Caco-2 (cell line): ENCODE data around the gene MAGI1. TPM values are rescaled to one million over a fixed set of nuclear protein-coding genes. Genes with fewer than 3 reads are reported as not detected.

Experiments used
- BruUV-seq: library from RNA; stranded (reverse); fragments of 400-500 nt; replicated peaks from 2 replicates; lab custom pipeline; 2021; lab: Mats Ljungman, UMichigan
- CTCF ChIA-PET: fragments of 300-600 bp; sonication (Branson Sonifier 250); formaldehyde crosslinking; loops from one replicate; lab custom pipeline; 2022; ENCODE audit warnings: antibody characterized with exemption; lab: Charles Lee
- POLR2A ChIA-PET: fragments of 300-600 bp; sonication (Branson Sonifier 250); formaldehyde crosslinking; loops from one replicate; lab custom pipeline; 2022; ENCODE audit warnings: antibody characterized with exemption; lab: Charles Lee
- DNase-seq, 2 experiments: peaks; one replicate each; pipeline versions ENCODE4 v3.0.0 to v3.0.0-alpha.2; 2020 to 2022
- H3K27me3 ChIP-seq: replicated peaks from 2 replicates; pipeline ENCODE4 v1.6.0; 2011; ENCODE audit warnings: low read length; ENCODE audit not compliant: control insufficient read depth, insufficient read depth
- H3K36me3 ChIP-seq: 2 replicates; pipeline ENCODE4 v1.5.1; 2011; ENCODE audit warnings: low read length; ENCODE audit not compliant: control insufficient read depth, insufficient read depth
- H3K4me1 ChIP-seq: fragments of 250-450 bp; sonication (Bioruptor Pico); 2 replicates; pipeline ENCODE4 v1.5.1; 2020; ENCODE audit warnings: mild to moderate bottlenecking
- H3K4me3 ChIP-seq: 2 replicates; pipeline ENCODE4 v1.5.1; 2011; ENCODE audit warnings: low read depth, mild to moderate bottlenecking, control low read depth, low read length
- H3K9me3 ChIP-seq: fragments of 250-450 bp; sonication (Bioruptor Pico); 2 replicates; pipeline ENCODE4 v1.5.1; 2020; ENCODE audit warnings: mild to moderate bottlenecking, moderate library complexity
- H3K27ac Mint-ChIP-seq: one replicate; pipeline ENCODE4 v1.8.0; 2022; ENCODE audit warnings: mixed read lengths; ENCODE audit not compliant: unreplicated experiment
- H3K27me3 Mint-ChIP-seq: one replicate; pipeline ENCODE4 v1.8.0; 2022; ENCODE audit warnings: mixed read lengths; ENCODE audit not compliant: insufficient read depth, unreplicated experiment
- H3K36me3 Mint-ChIP-seq: one replicate; pipeline ENCODE4 v1.8.0; 2022; ENCODE audit warnings: mild to moderate bottlenecking, mixed read lengths; ENCODE audit not compliant: insufficient read depth, unreplicated experiment
- H3K4me1 Mint-ChIP-seq: one replicate; pipeline ENCODE4 v1.8.0; 2022; ENCODE audit warnings: low read depth, mixed read lengths; ENCODE audit not compliant: unreplicated experiment
- H3K4me3 Mint-ChIP-seq: one replicate; pipeline ENCODE4 v1.8.0; 2022; ENCODE audit warnings: mild to moderate bottlenecking, moderate library complexity, mixed read lengths; ENCODE audit not compliant: unreplicated experiment
- H3K9me3 Mint-ChIP-seq: one replicate; pipeline ENCODE4 v1.8.0; 2022; ENCODE audit warnings: mixed read lengths; ENCODE audit not compliant: unreplicated experiment
- intact Hi-C: fragments of 100-400 bp; cut with micrococcal nuclease; formaldehyde crosslinking; loops from one replicate; pipeline ENCODE4 v1.10.0; 2022; ENCODE audit not compliant: unreplicated experiment
- total RNA-seq: library from RNA; stranded (reverse); gene quantifications from 2 replicates; pipeline ENCODE4 v1.2.3, GENCODE V29; 2022
- TF ChIP-seq, protein P1 (sequence below), 2 experiments: fragments of 200-600 bp in 1 of 2; IDR thresholded peaks; 1 replicate in 1 of 2; 2 replicates in 1 of 2; pipeline versions ENCODE4 v1.5.1 to v1.8.0; 2011 to 2022; ENCODE audit warnings: antibody characterized with exemption in 1 of 2, control low read depth in 1 of 2, inconsistent platforms in 1 of 2, low read depth in 1 of 2, low read length in 1 of 2, mild to moderate bottlenecking in 1 of 2, moderate library complexity in 1 of 2; ENCODE audit not compliant: insufficient read depth in 1 of 2, severe bottlenecking in 1 of 2, unreplicated experiment in 1 of 2

Gene MAGI1
- total RNA-seq, 1 experiment from 2014 or later: 64.9 TPM

- Histone ChIP-seq H3K36me3 (no peaks in the 10 kb centered on the region), H3K27me3 (no peaks in the 10 kb centered on the region), H3K4me3 (no peak overlapping the region), H3K4me1 (peaks cover 11% of the 10 kb centered on the region; the same call in 1 of the 2 replicates), H3K9me3 (no peaks in the 10 kb centered on the region)
- Mint-ChIP-seq H3K9me3 (no peaks in the 10 kb centered on the region), H3K27ac (no peak overlapping the region), H3K36me3 (peaks cover 6% of the 10 kb centered on the region), H3K4me3 (no peak overlapping the region), H3K27me3 (no peaks in the 10 kb centered on the region), H3K4me1 (peaks cover 28% of the 10 kb centered on the region)
- no peak for DNase-seq
- ChIA-PET CTCF (no interaction called here), POLR2A (no interaction called here)
- intact Hi-C loops: no loop called here
- TF ChIP-seq, protein P1, sequence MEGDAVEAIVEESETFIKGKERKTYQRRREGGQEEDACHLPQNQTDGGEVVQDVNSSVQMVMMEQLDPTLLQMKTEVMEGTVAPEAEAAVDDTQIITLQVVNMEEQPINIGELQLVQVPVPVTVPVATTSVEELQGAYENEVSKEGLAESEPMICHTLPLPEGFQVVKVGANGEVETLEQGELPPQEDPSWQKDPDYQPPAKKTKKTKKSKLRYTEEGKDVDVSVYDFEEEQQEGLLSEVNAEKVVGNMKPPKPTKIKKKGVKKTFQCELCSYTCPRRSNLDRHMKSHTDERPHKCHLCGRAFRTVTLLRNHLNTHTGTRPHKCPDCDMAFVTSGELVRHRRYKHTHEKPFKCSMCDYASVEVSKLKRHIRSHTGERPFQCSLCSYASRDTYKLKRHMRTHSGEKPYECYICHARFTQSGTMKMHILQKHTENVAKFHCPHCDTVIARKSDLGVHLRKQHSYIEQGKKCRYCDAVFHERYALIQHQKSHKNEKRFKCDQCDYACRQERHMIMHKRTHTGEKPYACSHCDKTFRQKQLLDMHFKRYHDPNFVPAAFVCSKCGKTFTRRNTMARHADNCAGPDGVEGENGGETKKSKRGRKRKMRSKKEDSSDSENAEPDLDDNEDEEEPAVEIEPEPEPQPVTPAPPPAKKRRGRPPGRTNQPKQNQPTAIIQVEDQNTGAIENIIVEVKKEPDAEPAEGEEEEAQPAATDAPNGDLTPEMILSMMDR (IDR thresholded peaks at IDR 0.05; ENCODE audit: insufficient read depth in 1 of 2, low read depth in 1 of 2, low read length in 1 of 2, severe bottlenecking in 1 of 2, unreplicated experiment in 1 of 2): no peak
- no TSS peak for BruUV-seq
These were observed 159.3 kb downstream of the MAGI1 start for GRCh38 chr3:65879372-65879771.

DNA sequence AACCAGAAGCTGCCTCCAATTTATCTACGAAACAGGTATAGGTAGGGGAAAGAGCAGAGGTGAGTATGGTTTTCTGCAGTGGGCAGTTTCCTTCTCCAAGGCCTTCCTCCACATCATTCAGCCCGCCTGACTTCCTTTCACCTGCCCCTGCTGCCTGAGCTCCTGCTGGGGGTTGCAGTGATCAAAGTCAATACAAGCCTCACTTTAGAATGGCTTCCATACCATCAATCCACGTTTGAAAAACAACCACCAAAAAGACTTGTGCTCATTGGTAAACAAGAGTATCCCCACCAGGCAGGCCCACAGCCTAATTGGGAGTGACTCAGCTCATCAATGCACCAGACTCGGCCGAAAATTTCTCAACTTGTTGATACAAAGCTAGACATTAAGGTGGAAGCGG lies 159.9 kb downstream of the MAGI1 start:
- Histone ChIP-seq H3K4me1 (peaks cover 7% of the 10 kb centered on the region; the same call in 1 of the 2 replicates), H3K4me3 (no peak overlapping the region), H3K36me3 (no peaks in the 10 kb centered on the region), H3K27me3 (no peaks in the 10 kb centered on the region), H3K9me3 (no peaks in the 10 kb centered on the region)
- no TSS peak for BruUV-seq
- no peak overlapping the region for H3K4me3 Mint-ChIP-seq
- CTCF ChIA-PET: no interaction called here
- H3K9me3 Mint-ChIP-seq: no peaks in the 10 kb centered on the region
- H3K27ac Mint-ChIP-seq: no peak overlapping the region
- TF ChIP-seq, protein P1 (IDR thresholded peaks at IDR 0.05; ENCODE audit: insufficient read depth in 1 of 2, low read depth in 1 of 2, low read length in 1 of 2, severe bottlenecking in 1 of 2, unreplicated experiment in 1 of 2): no peak
- POLR2A ChIA-PET: no interaction called here
- H3K27me3 Mint-ChIP-seq: no peaks in the 10 kb centered on the region
- intact Hi-C loops: no loop called here
- no peak for DNase-seq
- H3K4me1 Mint-ChIP-seq: peaks cover 25% of the 10 kb centered on the region
- H3K36me3 Mint-ChIP-seq: peaks cover 6% of the 10 kb centered on the region

GRCh38 chr3:65877160-65877559 lies 161.6 kb downstream of the MAGI1 start:
- BruUV-seq: no TSS peak
- CTCF ChIA-PET: no interaction called here
- Mint-ChIP-seq H3K4me3 (no peak overlapping the region), H3K9me3 (no peaks in the 10 kb centered on the region), H3K36me3 (peaks cover 1% of the 10 kb centered on the region), H3K4me1 (peaks cover 14% of the 10 kb centered on the region), H3K27ac (no peak overlapping the region), H3K27me3 (no peaks in the 10 kb centered on the region)
- intact Hi-C loops: no loop called here
- Histone ChIP-seq H3K9me3 (no peaks in the 10 kb centered on the region), H3K4me1 (no peaks in the 10 kb centered on the region), H3K27me3 (no peaks in the 10 kb centered on the region), H3K36me3 (no peaks in the 10 kb centered on the region), H3K4me3 (no peak overlapping the region)
- DNase-seq: no peak
- TF ChIP-seq, protein P1 (IDR thresholded peaks at IDR 0.05; ENCODE audit: insufficient read depth in 1 of 2, low read depth in 1 of 2, low read length in 1 of 2, severe bottlenecking in 1 of 2, unreplicated experiment in 1 of 2): no peak
- POLR2A ChIA-PET: no interaction called here
